ENCODE data around the gene EFCAB14. TPM values are rescaled to one million over a fixed set of nuclear protein-coding genes. Genes with fewer than 3 reads are reported as not detected.

The EFCAB14 gene
- 100 to 1,000 TPM in 3 of 4 donors, 10 to 100 TPM in 1; 87.9 to 136 (median 121) TPM for total RNA-seq

- Histone ChIP-seq H3K36me3 (peaks cover 15% of the 10 kb centered on the region), H3K9me3 (no peaks in the 10 kb centered on the region), H3K27me3 (no peaks in the 10 kb centered on the region), H3K4me3 (peak within 1 kb of the TSS; percentile 99), H3K4me1 (peaks cover 40% of the 10 kb centered on the region), H3K27ac (peak within 1 kb of the TSS; percentile 90)
- 0% methylated on average over 42 of the region's 85 CpGs for whole genome bisulfite sequencing
- peak; percentile 97 for DNase-seq (ENCODE audit: low spot score in 2 of 2)
- TF ChIP-seq CTCF (IDR thresholded peaks at IDR 0.05) (no peak), EP300 (IDR thresholded peaks at IDR 0.05) (no peak), POLR2AphosphoS5 (IDR thresholded peaks at IDR 0.05) (peak in 2 of 3 donors; percentile 26 to 50), POLR2A (IDR thresholded peaks at IDR 0.05) (peak in 1 of 2 donors; percentile 58)
These were observed at the start of gene EFCAB14 for GRCh38 chr1:46718727-46719622. EFCAB14 (minus strand) TSS chr1:46719114; CDS start chr1:46718087, 1,027 bp downstream.

GRCh38 chr1:46768445-46768844, 49.5 kb upstream of the EFCAB14 start:
- Histone ChIP-seq H3K36me3 (peaks cover 3% of the 10 kb centered on the region), H3K4me3 (no peak overlapping the region), H3K27me3 (no peaks in the 10 kb centered on the region), H3K27ac (no peak overlapping the region), H3K9me3 (peaks cover 22% of the 10 kb centered on the region), H3K4me1 (peaks cover 5% of the 10 kb centered on the region)
- TF ChIP-seq POLR2AphosphoS5 (IDR thresholded peaks at IDR 0.05) (no peak), POLR2A (IDR thresholded peaks at IDR 0.05) (no peak), CTCF (IDR thresholded peaks at IDR 0.05) (no peak)
- 63% methylated on average over 5 of the region's 5 CpGs for WGBS
- DNase-seq (ENCODE audit: low spot score in 2 of 2) = no peak

GRCh38 chr1:46767649-46768282, 48.9 kb upstream of the EFCAB14 start:
- Histone ChIP-seq H3K36me3 (peaks cover 3% of the 10 kb centered on the region), H3K27me3 (no peaks in the 10 kb centered on the region), H3K4me1 (peaks cover 5% of the 10 kb centered on the region), H3K4me3 (no peak overlapping the region), H3K27ac (no peak overlapping the region), H3K9me3 (peaks cover 22% of the 10 kb centered on the region)
- WGBS = 68% methylated on average over 4 of the region's 4 CpGs
- no peak for DNase-seq (ENCODE audit: low spot score in 2 of 2)
- TF ChIP-seq EP300 (IDR thresholded peaks at IDR 0.05) (no peak), CTCF (IDR thresholded peaks at IDR 0.05) (no peak), POLR2AphosphoS5 (IDR thresholded peaks at IDR 0.05) (no peak), POLR2A (IDR thresholded peaks at IDR 0.05) (no peak)

- DNase-seq (ENCODE audit: low spot score in 2 of 2) = no peak
- TF ChIP-seq POLR2A (IDR thresholded peaks at IDR 0.05) (no peak), POLR2AphosphoS5 (IDR thresholded peaks at IDR 0.05) (no peak), CTCF (IDR thresholded peaks at IDR 0.05) (no peak), EP300 (IDR thresholded peaks at IDR 0.05) (no peak)
- peaks cover 5% of the 10 kb centered on the region for H3K4me1 ChIP-seq
These were observed 45.5 kb upstream of the EFCAB14 start for GRCh38 chr1:46764402-46764801.

GRCh38 chr1:46761740-46762139, 42.8 kb upstream of the EFCAB14 start:
- Histone ChIP-seq H3K4me1 (peaks cover 18% of the 10 kb centered on the region), H3K27ac (no peak overlapping the region), H3K9me3 (no peaks in the 10 kb centered on the region), H3K4me3 (no peak overlapping the region), H3K27me3 (no peaks in the 10 kb centered on the region), H3K36me3 (no peaks in the 10 kb centered on the region)
- DNase-seq (ENCODE audit: low spot score in 2 of 2) = no peak
- TF ChIP-seq POLR2AphosphoS5 (IDR thresholded peaks at IDR 0.05) = no peak
- TF ChIP-seq CTCF (IDR thresholded peaks at IDR 0.05) = no peak
- TF ChIP-seq EP300 (IDR thresholded peaks at IDR 0.05) = no peak
- no peak for TF ChIP-seq POLR2A (IDR thresholded peaks at IDR 0.05)

More at GRCh38 chr1:46764402-46764801, 45.5 kb upstream of the EFCAB14 start:
- WGBS = 79% methylated on average over 2 of the region's 2 CpGs
- H3K9me3 ChIP-seq = no peaks in the 10 kb centered on the region
- peaks cover 2% of the 10 kb centered on the region for H3K36me3 ChIP-seq
- no peak overlapping the region for H3K4me3 ChIP-seq
- no peaks in the 10 kb centered on the region for H3K27me3 ChIP-seq
- H3K27ac ChIP-seq = no peak overlapping the region
